ENCODE data around the gene IL23R. TPM values are rescaled to one million over a fixed set of nuclear protein-coding genes. Genes with fewer than 3 reads are reported as not detected.

Gene IL23R
- total RNA-seq, 2 donors from 2014 or later, result 1.2 to 1.3 TPM

GRCh38 chr1:67165468-67166041 lies 699 bp upstream of the IL23R start:
- no peak overlapping the region for H3K4me3 ChIP-seq
- H3K9me3 ChIP-seq, result no peaks in the 10 kb centered on the region
- no peaks in the 10 kb centered on the region for H3K36me3 ChIP-seq
- no peak for DNase-seq
- H3K27ac ChIP-seq, result no peak overlapping the region
- no peaks in the 10 kb centered on the region for H3K27me3 ChIP-seq
- intact Hi-C loops (cut with DNase I), result no loop called here
- TF ChIP-seq CTCF (IDR thresholded peaks at IDR 0.05), result no peak
- H3K9ac ChIP-seq (ENCODE audit: low read depth in 2 of 2, low read length in 2 of 2), result no peak overlapping the region
- no peaks in the 10 kb centered on the region for H3K4me1 ChIP-seq

- Histone ChIP-seq H3K4me1 (no peaks in the 10 kb centered on the region), H3K9ac (ENCODE audit: low read depth in 2 of 2, low read length in 2 of 2) (no peak overlapping the region), H3K4me3 (no peak overlapping the region), H3K27me3 (no peaks in the 10 kb centered on the region), H3K27ac (no peak overlapping the region), H3K9me3 (no peaks in the 10 kb centered on the region), H3K36me3 (no peaks in the 10 kb centered on the region)
- intact Hi-C loops (cut with DNase I), result no loop called here
- no peak for TF ChIP-seq CTCF (IDR thresholded peaks at IDR 0.05)
- no peak for DNase-seq
Measured at GRCh38 chr1:67169496-67169895, 3.2 kb downstream of the IL23R start.

DNA sequence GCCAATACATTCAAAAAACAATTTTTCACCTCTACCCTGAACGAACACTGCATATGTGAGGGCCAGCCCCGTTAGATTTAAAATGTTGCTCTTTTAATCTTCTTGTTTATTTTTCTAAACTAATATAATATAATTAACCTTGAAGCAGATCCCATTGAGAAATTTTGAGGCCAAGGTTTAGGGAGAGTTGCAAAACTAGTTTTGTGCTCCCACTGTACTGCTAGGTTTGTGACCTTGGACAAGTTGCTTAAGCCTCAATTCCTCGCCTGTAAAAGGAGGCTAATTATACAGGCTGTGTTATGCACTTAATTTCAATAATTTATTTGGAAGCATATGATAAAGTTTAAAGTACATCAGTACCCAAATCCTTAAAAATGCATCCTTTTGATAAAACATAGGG lies 3.7 kb downstream of the IL23R start:
- DNase-seq, result no peak
- Histone ChIP-seq H3K9ac (ENCODE audit: low read depth in 2 of 2, low read length in 2 of 2) (no peak overlapping the region), H3K4me3 (no peak overlapping the region), H3K27me3 (no peaks in the 10 kb centered on the region), H3K36me3 (no peaks in the 10 kb centered on the region), H3K27ac (no peak overlapping the region), H3K9me3 (no peaks in the 10 kb centered on the region), H3K4me1 (no peaks in the 10 kb centered on the region)
- intact Hi-C loops (cut with DNase I), result no loop called here
- no peak for TF ChIP-seq CTCF (IDR thresholded peaks at IDR 0.05)

DNA sequence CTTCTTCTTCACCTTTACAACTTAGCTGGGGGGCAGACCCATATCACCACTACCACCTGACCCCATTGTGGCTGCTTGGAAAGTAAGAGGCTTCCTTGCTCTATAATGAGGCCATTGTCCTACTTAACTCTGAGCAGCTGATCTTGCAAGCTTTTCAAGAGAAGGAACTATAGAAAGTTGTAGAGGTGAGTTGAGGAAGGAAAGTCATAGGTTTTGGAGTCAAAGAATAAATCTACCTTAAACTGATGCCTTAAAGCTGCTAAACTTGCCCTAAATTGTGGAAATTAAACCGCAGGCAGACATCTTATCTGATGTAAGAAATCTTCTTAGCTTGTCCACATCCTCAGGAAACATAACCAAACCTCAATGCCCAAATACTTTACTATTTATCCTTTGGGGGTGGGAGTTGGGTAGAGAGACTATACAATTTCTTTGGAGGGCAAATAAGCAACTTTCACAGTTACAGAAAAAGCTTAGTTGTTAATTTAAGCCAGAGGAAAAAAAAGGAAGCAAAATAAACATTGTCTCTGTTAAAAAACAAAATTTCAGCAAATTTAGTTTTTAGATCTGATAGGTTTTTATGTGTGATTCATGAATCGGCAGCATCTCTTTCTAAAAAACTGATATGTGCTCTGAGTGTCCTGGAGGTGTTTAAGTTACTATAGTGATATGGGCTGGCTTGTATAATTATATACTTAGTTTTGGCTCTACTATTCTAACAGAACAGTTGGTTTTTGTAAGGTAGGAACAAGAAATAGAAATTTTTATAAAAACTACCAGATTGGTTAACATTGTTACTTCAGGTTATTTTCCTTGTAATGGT lies 4.7 kb downstream of the IL23R start:
- H3K9me3 ChIP-seq, result no peaks in the 10 kb centered on the region
- H3K4me3 ChIP-seq, result no peak overlapping the region
- intact Hi-C loops (cut with DNase I), result no loop called here
- no peaks in the 10 kb centered on the region for H3K36me3 ChIP-seq
- no peaks in the 10 kb centered on the region for H3K27me3 ChIP-seq
- no peak overlapping the region for H3K9ac ChIP-seq (ENCODE audit: low read depth in 2 of 2, low read length in 2 of 2)
- no peak overlapping the region for H3K27ac ChIP-seq
- no peaks in the 10 kb centered on the region for H3K4me1 ChIP-seq
- no peak for TF ChIP-seq CTCF (IDR thresholded peaks at IDR 0.05)
- no peak for DNase-seq

GRCh38 chr1:67171574-67171955 lies 5.3 kb downstream of the IL23R start:
- Histone ChIP-seq H3K27me3 (no peaks in the 10 kb centered on the region), H3K4me1 (no peaks in the 10 kb centered on the region), H3K4me3 (no peak overlapping the region), H3K9me3 (no peaks in the 10 kb centered on the region), H3K27ac (no peak overlapping the region), H3K36me3 (no peaks in the 10 kb centered on the region), H3K9ac (ENCODE audit: low read depth in 2 of 2, low read length in 2 of 2) (no peak overlapping the region)
- no peak for DNase-seq
- TF ChIP-seq CTCF (IDR thresholded peaks at IDR 0.05), result no peak
- intact Hi-C loops (cut with DNase I), result no loop called here

Measured in colonic mucosa (tissue), 4 donors.